PC-3 (cell line): ENCODE results near the gene ACO1. TPM values are rescaled to one million over a fixed set of nuclear protein-coding genes. Genes with fewer than 3 reads are reported as not detected.

ENCODE experiments used
- ATAC-seq: fragments of 200-7000 bp; cut with Tn5 transposase; 2 replicates; pipeline ENCODE4 v1.9.1; 2020; ENCODE audit warnings: mild to moderate bottlenecking, moderate library complexity
- BruUV-seq: library from RNA; stranded (reverse); fragments of 400-500 nt; replicated peaks from 2 replicates; lab custom pipeline; 2021; lab: Mats Ljungman, UMichigan
- CTCF ChIA-PET: fragments of 300-600 bp; sonication (Branson Sonifier 250); formaldehyde crosslinking; loops from one replicate; lab custom pipeline; 2022; ENCODE audit warnings: antibody characterized with exemption; lab: Charles Lee
- POLR2A ChIA-PET: fragments of 300-600 bp; sonication (Branson Sonifier 250); formaldehyde crosslinking; loops from one replicate; lab custom pipeline; 2022; ENCODE audit warnings: antibody characterized with exemption; ENCODE audit not compliant: unreplicated experiment; lab: Charles Lee
- DNase-seq: peaks from one replicate; pipeline ENCODE4 v3.0.0-alpha.2; 2015
- H2AFZ ChIP-seq: fragments of 300-600 bp; sonication (generic); 2 replicates; pipeline ENCODE4 v1.6.0; 2016; ENCODE audit warnings: antibody characterized with exemption, low read length
- H3F3A ChIP-seq: fragments of 300-600 bp; sonication (generic); one replicate; pipeline ENCODE4 v1.6.0; 2017; ENCODE audit warnings: antibody characterized with exemption, low read length, control low read depth, mild to moderate bottlenecking; ENCODE audit not compliant: unreplicated experiment
- H3K27ac ChIP-seq: fragments of 300-600 bp; sonication (generic); 2 replicates; pipeline ENCODE4 v1.5.1; 2016; ENCODE audit warnings: mild to moderate bottlenecking, low read length
- H3K27me3 ChIP-seq: fragments of 300-600 bp; sonication (generic); 2 replicates; pipeline ENCODE4 v1.6.1; 2016; ENCODE audit warnings: low read length, mixed read lengths
- H3K36me3 ChIP-seq: fragments of 300-600 bp; sonication (generic); 2 replicates; pipeline ENCODE4 v1.6.1; 2016; ENCODE audit warnings: low read depth, mixed run types, low read length, mixed read lengths
- H3K4me1 ChIP-seq: fragments of 300-600 bp; sonication (generic); 2 replicates; pipeline ENCODE4 v1.5.1; 2016; ENCODE audit warnings: low read length; ENCODE audit not compliant: insufficient read depth
- H3K4me2 ChIP-seq: fragments of 300-600 bp; sonication (generic); 2 replicates; pipeline ENCODE4 v1.6.0; 2016; ENCODE audit warnings: low read length
- H3K4me3 ChIP-seq: fragments of 300-600 bp; sonication (generic); 2 replicates; pipeline ENCODE4 v1.5.1; 2016; ENCODE audit warnings: mild to moderate bottlenecking, low read length, mixed read lengths
- H3K79me2 ChIP-seq: fragments of 300-600 bp; sonication (generic); 2 replicates; pipeline ENCODE4 v1.6.1; 2017; ENCODE audit warnings: low read length, mixed read lengths
- H3K9ac ChIP-seq: fragments of 300-600 bp; sonication (generic); 2 replicates; pipeline ENCODE4 v1.6.0; 2016; ENCODE audit warnings: mild to moderate bottlenecking, low read length
- H3K9me2 ChIP-seq: fragments of 300-600 bp; sonication (generic); replicated peaks from 2 replicates; pipeline ENCODE4 v1.6.1; 2016; ENCODE audit warnings: mixed run types, low read length, mixed read lengths
- H3K9me3 ChIP-seq: fragments of 300-600 bp; sonication (generic); 2 replicates; pipeline ENCODE4 v1.6.1; 2016; ENCODE audit warnings: low read length, mixed read lengths
- H4K20me1 ChIP-seq: fragments of 300-600 bp; sonication (generic); 2 replicates; pipeline ENCODE4 v1.6.1; 2016; ENCODE audit warnings: low read length, mixed read lengths
- CTCF ChIP-seq: fragments of 300-600 bp; sonication (generic); conservative IDR thresholded peaks from 2 replicates; pipeline ENCODE4 v1.5.1; 2017; ENCODE audit warnings: antibody characterized with exemption, low read depth, mild to moderate bottlenecking, low read length
- EZH2 ChIP-seq: fragments of 300-600 bp; sonication (generic); IDR thresholded peaks from one replicate; pipeline ENCODE4 v1.6.1; 2017; ENCODE audit warnings: antibody characterized with exemption, mild to moderate bottlenecking, low read length; ENCODE audit not compliant: unreplicated experiment
- EZH2phosphoT487 ChIP-seq: fragments of 300-600 bp; sonication (generic); IDR thresholded peaks from 2 replicates; pipeline ENCODE4 v1.6.1; 2018; ENCODE audit warnings: mild to moderate bottlenecking, antibody characterized with exemption, low read length, borderline replicate concordance
- intact Hi-C: fragments of 100-400 bp; cut with micrococcal nuclease; formaldehyde crosslinking; loops from 2 replicates; pipeline ENCODE4 v1.9.0; 2023
- total RNA-seq: library from RNA; depleted of rRNA; stranded (reverse); fragments of >200 nt; gene quantifications from 2 replicates; pipeline ENCODE4 v1.2.3, GENCODE V29; 2014

The ACO1 gene
- total RNA-seq, 1 experiment from 2014 or later: 26.0 TPM

GRCh38 chr9:32393911-32394310, 9.5 kb downstream of the ACO1 start:
- DNase-seq (no peak), ATAC-seq (no peak)
- no peaks in the 10 kb centered on the region for H3K9me3 ChIP-seq
- no peaks in the 10 kb centered on the region for H3K9me2 ChIP-seq
- H2AFZ ChIP-seq: no peak overlapping the region
- TF ChIP-seq CTCF (no peak), EZH2phosphoT487 (no peak), EZH2 (no peak)
- intact Hi-C loops: no loop called here
- POLR2A ChIA-PET: no interaction called here
- no peaks in the 10 kb centered on the region for H3K27me3 ChIP-seq
- H3K27ac ChIP-seq: no peak overlapping the region
- no peaks in the 10 kb centered on the region for H4K20me1 ChIP-seq
- H3K4me1 ChIP-seq: peaks cover 24% of the 10 kb centered on the region
- CTCF ChIA-PET: no interaction called here
- no peaks in the 10 kb centered on the region for H3F3A ChIP-seq
- no peak overlapping the region for H3K4me2 ChIP-seq
- H3K4me3 ChIP-seq: no peak overlapping the region
- no peaks in the 10 kb centered on the region for H3K36me3 ChIP-seq
- H3K79me2 ChIP-seq: 0 out of 2 replicates have a peak, but pooled peaks cover 10% of the 10 kb centered on the region
- BruUV-seq: no TSS peak
- H3K9ac ChIP-seq: no peak overlapping the region

DNA sequence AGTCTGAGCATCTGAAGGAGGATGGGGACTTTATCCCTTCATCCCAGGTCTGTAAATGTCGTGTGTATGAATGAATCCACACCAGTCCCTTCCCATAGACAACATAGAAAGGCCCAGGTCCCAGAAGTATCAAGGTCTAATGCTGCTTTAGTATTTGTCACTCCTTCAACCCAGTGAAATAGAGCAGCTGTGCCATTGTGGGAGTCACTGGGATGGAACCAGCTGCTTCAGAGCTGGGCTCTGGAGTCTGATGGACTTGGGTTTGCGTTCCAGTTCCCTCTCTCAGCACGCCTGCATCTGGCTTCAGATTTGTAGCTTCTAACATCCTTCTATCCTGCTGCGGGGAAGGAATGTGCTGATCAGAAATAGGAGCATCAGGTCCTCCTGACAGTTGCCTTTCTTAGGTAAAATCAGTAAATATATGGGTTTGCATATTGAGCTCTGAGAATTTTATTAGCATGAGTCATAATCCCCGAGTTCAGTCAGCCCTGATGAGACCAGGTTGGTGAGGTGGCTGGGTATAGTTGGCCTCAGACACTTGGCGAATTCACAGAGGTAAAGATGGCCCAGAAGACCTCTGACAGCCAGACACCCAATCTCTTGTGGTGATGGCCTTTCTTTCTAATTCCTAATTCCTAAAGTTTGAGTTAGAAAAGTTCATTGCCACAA, 10.1 kb downstream of the ACO1 start:
- H4K20me1 ChIP-seq: no peaks in the 10 kb centered on the region
- ChIA-PET CTCF (interaction anchor here (0.5 kb wide), 1 partner anchor 133 kb away, joined by 9 read pairs; no protein-coding TSS in a partner anchor), POLR2A (interaction anchor here (0.5 kb wide), 1 partner anchor 10 kb away, joined by 3 read pairs; the partner anchor contains the start of gene ACO1)
- ATAC-seq (peak; percentile 81), DNase-seq (peak; percentile 74)
- no peaks in the 10 kb centered on the region for H3K27me3 ChIP-seq
- 0 out of 2 replicates have a peak, but pooled peaks cover 10% of the 10 kb centered on the region for H3K79me2 ChIP-seq
- H3K4me3 ChIP-seq: no peak overlapping the region
- BruUV-seq: no TSS peak
- H3K36me3 ChIP-seq: no peaks in the 10 kb centered on the region
- H3K9me3 ChIP-seq: no peaks in the 10 kb centered on the region
- H3K4me1 ChIP-seq: peaks cover 24% of the 10 kb centered on the region
- no peak for TF ChIP-seq EZH2phosphoT487
- TF ChIP-seq EZH2: no peak
- TF ChIP-seq CTCF: no peak
- no peaks in the 10 kb centered on the region for H3F3A ChIP-seq
- intact Hi-C loops: no loop called here
- H3K9me2 ChIP-seq: no peaks in the 10 kb centered on the region
- no peak overlapping the region for H2AFZ ChIP-seq
- H3K27ac ChIP-seq: no peak overlapping the region
- 0 out of 2 replicates have a peak overlapping the region, but pooled peaks have one; percentile 14 for H3K4me2 ChIP-seq
- H3K9ac ChIP-seq: no peak overlapping the region
